Mammary epithelial cell (primary cell): ENCODE measurements around the gene HS3ST5.

Source experiments
- EZH2 ChIP-seq: IDR thresholded peaks from 2 replicates; pipeline ENCODE4 v1.6.1; 2012; ENCODE audit warnings: low read length, inconsistent platforms, borderline replicate concordance
- TF ChIP-seq, protein P1 (sequence below), 2 donors: IDR thresholded peaks in 1 of 2; conservative IDR thresholded peaks in 1 of 2; 2 replicates each; pipeline ENCODE4 v1.5.1; 2011 to 2012; ENCODE audit warnings: inconsistent platforms in 2 of 2, low read length in 2 of 2, mild to moderate bottlenecking in 2 of 2, control low read depth in 1 of 2, low read depth in 1 of 2; ENCODE audit not compliant: insufficient read depth in 1 of 2; ENCODE audit errors: extremely low read depth in 1 of 2

DNA sequence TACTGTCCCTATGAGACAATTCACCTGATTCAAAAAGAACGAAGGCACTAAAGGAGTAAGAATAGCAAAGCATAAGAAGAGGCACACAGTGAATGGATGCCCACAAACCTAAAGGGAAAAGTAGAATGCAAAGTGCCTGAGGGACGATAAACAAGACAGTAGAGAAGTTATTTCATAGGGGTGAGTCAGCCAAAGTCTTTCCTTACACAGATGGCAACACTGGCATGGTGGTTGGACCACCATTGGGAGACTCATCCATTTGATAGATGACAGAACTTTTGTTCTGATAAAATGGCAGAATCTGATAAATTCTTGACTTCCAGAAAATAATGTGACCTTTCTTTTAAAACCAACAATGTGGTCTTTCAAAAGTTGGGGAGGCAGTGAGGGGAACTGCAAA lies 223.8 kb downstream of the HS3ST5 start:
- TF ChIP-seq EZH2, result no peak
- TF ChIP-seq, protein P1, sequence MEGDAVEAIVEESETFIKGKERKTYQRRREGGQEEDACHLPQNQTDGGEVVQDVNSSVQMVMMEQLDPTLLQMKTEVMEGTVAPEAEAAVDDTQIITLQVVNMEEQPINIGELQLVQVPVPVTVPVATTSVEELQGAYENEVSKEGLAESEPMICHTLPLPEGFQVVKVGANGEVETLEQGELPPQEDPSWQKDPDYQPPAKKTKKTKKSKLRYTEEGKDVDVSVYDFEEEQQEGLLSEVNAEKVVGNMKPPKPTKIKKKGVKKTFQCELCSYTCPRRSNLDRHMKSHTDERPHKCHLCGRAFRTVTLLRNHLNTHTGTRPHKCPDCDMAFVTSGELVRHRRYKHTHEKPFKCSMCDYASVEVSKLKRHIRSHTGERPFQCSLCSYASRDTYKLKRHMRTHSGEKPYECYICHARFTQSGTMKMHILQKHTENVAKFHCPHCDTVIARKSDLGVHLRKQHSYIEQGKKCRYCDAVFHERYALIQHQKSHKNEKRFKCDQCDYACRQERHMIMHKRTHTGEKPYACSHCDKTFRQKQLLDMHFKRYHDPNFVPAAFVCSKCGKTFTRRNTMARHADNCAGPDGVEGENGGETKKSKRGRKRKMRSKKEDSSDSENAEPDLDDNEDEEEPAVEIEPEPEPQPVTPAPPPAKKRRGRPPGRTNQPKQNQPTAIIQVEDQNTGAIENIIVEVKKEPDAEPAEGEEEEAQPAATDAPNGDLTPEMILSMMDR (conservative IDR thresholded peaks at IDR 0.05 in 1 of 2, IDR thresholded peaks at IDR 0.05 in 1 of 2; ENCODE audit: extremely low read depth in 1 of 2, insufficient read depth in 1 of 2, low read depth in 1 of 2, low read length in 2 of 2), result no peak
